Amygdala (tissue), 56 donors: ENCODE data around the gene PPFIBP2.
A peak's percentile ranks its signal among the peaks of the same experiment; 100 is the strongest.
"Not testable (repeated sequence)": the region's sequence is repeated elsewhere in the genome, so short reads cannot be mapped to it uniquely, and the experiment has no call there.

Experiments used
- DNase-seq, 56 donors: peaks; one replicate each; lab custom pipeline; 2025; lab: John Stamatoyannopoulos, UW

Gene PPFIBP2

DNA sequence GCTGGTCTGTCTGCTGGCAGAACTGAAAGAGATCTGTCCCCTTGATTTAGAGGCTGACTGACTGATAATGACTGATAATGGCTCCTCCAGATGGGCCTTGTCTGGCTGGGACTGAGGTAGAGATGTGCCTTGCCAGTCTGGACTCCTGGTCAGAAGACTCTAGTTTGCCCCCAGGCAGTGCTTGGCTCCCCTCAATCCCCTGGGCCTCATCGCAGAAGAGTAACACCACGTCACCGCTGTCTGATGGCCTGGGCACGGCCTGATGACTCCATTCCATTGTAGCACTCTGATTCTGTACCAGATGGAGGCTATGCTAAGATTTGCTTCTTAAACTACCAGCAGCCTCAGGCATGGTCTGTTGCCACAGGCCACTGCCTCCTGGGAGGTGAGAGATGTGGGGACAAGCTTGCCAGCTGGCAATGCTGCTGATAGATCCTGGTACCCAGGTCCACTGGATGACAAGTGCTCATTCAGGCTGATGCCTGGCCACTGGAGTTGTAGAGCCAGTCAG lies 140.5 kb downstream of the PPFIBP2 start:
- DNase-seq = no peak

DNA sequence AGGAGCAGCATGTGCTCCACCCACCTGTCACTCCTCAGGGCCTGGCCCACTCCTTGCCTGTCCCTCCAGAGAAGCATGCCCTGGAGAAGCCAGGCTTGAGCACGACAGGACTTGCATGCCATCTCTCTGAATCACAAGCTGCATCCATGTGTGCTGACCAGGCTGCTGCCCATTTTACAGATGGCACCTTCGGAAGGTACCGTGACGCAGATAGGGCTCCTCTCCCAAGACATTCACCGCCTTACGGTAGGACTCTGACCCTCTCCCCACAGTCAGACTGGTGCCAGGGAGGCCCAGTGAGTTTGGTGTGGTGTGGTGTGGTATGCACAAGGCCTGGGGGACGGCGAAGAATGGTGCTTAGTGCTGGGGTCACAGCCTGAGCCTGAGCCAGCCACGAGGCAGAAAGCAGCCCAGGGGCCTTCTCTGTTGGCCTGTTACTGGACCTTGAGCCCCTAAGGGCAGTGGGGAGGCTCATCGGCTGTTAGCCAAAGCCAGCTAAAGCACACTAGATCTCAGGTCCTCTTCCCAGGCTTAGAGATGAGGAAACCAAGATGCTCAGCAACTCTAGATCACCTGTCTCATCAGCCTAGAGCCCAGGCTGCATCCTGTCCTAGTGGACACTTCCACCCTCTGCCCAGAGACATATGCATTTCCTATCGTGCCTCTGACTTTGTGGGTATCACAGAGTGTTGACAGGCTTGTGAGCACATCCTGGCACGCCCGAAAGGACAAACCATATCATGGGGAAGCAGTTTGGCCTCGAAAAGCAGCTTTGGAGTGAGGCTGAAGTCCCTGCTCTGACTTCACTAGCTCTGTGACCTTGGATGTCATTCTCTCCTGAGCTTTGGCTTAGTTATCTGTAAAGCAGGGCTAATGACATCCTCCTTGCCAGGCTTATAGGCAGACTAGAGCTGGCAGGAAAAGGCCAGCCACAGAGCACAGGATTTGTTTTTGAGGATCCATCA lies 141.7 kb downstream of the PPFIBP2 start:
- DNase-seq = no peak

DNA sequence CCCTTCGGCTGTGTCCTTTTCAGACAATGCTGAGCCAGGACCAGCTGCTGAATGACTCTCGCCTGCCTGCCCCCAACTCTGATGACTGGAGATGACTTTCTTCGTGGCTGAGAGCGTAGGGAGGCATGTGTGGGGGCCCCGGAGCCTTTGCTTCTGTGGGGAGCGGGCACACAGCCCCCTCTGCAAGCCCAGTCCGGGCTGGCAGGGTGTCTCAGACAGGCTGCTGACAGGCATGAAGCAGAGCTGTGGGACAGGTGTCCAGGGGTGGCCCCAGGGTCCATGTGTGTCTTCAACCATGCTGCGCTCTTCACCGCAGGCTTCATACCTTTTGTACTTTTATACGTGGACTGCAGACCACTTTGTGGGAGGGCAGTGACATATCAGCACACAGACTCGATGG lies 142.9 kb downstream of the PPFIBP2 start:
- no peak for DNase-seq

DNA sequence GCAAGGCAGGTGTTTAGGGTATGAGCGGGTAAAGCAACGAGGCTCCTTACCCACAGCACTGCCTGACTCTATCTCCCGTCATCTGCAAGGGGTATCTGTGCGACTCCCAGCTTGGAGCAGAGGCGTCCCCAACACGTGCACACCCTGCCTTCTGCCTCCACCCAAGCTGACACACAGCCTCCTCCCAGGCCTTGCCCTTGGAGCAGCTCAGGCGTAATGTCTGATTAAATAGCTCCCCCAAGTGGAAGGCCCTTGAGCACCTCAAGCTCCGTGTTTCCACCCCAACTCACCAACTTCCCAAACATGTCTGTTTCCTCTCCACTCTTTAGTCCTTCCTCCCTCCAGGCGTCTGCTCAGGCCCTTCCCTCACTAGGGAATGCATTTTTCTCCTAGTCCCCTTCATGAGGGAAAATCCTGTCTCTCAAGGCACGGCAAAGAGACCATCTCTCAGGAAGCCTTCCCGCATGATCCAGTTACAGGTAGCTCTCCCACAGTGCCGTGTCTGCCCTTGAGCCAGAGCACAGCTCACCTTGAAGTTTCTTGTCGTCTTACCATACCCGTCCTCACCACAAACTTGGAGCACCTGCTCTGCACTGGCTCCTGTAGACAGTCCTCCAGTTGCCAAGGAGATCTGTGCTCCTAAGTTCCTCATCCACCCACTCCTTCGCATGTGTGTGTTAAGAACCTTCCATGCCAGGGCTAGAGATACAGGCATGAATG lies 143.7 kb downstream of the PPFIBP2 start:
- peak in 42 of 56 donors; percentile 28 to 81 (median 60) for DNase-seq

DNA sequence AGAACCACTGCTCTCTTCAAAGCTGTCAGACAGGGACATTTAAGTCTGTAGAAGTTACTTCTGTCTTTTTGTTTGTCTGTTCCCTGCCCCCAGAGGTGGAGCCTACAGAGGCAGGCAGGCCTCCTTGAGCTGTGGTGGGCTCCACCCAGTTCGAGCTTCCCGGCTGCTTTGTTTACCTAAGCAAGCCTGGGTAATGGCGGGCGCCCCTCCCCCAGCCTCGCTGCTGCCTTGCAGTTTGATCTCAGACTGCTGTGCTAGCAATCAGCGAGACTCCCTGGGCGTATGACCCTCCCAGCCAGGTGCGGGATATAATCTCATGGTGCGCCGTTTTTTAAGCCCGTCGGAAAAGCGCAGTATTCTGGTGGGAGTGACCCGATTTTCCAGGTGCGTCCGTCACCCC lies 149.7 kb downstream of the PPFIBP2 start:
- not testable (repeated sequence) for DNase-seq

DNA sequence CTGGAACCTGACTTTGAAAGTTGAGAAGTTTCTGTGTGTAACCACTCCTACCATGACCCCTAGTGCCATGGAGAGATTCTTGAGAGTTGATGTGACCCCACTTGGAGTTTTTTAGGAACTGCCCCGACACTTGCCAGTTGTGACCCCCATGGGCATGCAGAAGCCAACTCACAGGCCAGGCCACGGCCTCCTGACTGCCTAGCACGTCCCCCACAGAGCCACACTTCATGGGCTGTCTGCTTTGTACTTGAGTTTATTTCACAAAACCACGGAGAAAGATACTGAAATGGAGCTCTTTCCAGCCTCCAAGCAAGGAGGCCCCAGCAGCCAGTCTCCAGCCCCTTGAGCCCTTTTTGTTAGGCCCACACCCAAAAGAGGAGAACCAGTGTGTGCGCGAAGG lies 151.1 kb downstream of the PPFIBP2 start:
- no peak for DNase-seq

DNA sequence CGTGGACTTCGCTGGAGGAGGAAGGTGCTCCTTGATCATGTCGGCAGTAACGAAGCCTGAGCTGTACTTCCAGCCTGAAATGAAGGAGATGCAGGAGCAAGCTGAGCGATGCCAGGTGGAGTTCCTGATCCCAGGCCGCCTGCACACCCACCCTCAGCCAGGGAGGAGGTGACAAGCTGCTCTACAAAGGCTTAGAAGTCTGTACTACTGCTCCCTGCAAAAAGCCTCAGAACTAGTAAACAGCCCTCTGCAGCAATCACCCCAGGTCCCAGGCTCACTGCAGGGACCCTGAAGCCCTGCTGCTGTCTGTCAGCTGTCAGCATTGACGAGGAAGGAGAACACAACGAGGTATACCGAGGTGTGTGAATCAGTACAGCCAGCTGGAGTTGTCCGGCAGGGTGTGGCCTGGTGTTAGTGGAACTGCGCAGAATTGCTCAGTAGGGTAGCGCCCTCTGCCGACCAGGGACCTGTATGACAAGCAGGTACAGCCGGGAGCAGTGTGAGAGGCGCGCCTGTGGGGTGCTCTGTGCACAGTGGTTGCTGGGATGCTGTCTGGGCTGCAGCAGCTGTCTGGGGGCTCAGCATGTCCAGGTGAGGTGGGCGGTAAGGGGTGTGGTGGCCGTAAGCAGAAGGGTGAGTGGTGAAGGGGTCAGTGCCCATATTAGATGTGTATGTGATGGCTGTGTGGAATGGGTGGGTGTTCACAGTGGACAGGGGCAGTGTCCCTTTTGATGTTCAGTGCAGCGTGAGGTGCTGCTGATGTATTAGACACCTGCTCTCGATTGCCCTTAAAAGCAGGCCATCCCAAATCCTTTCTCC lies 151.9 kb downstream of the PPFIBP2 start:
- DNase-seq = peak in 24 of 56 donors; percentile 17 to 63 (median 40)

DNA sequence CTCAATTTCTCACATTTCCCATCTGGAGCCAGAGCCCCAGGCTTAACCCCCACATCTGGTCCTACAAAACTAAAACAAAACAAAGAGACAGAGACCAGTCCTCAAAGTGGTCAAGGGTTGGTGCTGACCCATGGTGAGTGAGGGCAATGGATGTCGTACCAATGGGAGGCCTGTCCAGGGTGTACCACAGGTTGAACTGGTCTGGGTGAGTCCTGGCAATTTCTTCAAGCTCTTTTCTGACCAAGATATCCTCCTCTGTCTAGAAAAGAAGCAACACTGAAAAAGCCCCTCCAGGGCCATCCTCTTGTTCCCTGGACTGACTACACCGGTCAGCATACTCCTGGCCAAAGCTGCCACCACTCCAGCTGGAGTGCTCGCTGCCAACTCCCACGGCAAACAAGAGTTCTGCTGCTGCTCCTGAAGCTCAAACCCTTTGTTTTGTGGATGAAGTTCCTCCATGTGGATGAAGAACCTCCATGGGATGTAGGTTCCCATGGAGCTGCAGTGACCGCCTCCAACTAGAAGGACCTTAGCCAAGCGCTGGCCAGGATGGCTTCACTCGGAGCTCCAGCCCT lies 152.6 kb downstream of the PPFIBP2 start:
- DNase-seq = no peak

DNA sequence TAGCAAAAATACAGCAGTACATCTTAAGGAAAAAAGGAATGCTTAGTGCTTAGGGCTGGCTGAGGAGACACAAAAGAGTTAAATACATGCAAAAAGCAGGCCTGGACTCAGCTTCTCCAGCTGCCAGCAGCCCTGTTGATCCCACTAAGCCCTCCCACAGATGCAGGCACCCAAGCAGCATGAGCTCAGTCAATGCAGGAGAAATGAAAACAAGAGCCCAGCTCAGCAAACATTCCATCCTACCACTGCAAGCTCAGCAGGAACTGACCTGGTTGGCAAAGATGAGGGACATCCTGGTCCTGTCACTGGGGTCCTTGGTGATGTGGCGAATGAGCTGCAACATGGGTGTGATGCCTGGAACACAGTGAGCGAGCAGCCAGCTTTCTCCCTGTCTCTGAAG lies 153.7 kb downstream of the PPFIBP2 start:
- peak in 6 of 56 donors; percentile 21 to 62 (median 46) for DNase-seq

DNA sequence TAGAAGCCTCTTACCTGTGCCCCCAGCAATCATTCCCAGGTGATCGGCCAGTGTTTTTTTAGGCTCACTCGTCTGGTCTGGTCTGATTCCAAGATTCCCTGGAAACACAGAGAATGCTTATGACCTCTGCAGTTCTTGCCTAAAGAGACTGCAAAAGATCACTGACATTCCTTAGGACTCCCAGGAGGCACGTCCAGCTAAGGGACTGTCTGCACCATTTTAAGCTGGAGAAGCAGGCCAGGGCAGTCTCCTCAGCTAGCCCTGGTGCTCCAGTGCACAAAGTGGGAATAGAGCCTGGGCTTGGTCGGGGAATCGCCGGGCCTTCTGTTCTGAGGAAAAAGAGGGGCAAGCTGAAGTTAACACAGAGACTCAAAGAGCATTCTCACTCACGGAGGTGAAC lies 154.7 kb downstream of the PPFIBP2 start:
- peak in 2 of 56 donors; percentile 23 to 58 for DNase-seq

DNA sequence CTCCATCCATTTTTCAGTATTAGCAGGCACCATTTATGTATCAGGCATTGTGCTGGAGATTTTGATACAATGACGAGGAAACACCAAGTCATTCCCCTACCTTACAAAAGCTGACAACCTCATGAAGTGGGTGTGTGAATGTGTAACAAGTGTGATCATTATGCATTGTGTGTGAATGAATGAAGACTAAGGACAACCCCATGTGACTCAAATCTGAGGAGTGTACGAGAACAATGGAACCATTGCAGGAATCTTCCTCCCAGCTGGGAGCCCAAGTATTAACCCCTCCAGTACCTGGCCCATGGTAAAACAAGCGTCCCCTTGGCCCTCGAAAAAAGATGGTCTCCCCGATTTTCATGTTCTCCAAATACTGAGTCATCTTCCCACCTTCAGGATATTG lies 155.1 kb downstream of the PPFIBP2 start:
- DNase-seq = peak in 13 of 56 donors; percentile 27 to 64 (median 43)

DNA sequence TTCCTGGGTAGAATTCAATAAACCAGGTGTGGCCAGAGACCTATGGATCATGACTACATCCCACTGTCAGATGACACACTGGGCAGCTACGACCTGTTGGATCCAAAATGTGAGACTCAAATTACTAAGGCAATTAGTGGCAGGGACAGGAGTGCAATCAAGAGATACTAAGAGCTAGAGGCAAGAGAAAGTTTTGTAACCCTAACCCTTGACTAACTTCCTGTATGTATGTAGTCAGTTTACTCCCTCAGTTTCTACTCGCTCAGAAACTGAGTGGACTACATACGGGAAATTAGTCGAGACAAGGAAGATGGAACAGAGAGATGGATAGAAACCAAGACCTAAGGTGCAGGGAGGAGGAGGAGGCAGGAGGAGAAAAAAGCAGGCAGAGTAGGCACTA lies 156.8 kb downstream of the PPFIBP2 start:
- no peak for DNase-seq

DNA sequence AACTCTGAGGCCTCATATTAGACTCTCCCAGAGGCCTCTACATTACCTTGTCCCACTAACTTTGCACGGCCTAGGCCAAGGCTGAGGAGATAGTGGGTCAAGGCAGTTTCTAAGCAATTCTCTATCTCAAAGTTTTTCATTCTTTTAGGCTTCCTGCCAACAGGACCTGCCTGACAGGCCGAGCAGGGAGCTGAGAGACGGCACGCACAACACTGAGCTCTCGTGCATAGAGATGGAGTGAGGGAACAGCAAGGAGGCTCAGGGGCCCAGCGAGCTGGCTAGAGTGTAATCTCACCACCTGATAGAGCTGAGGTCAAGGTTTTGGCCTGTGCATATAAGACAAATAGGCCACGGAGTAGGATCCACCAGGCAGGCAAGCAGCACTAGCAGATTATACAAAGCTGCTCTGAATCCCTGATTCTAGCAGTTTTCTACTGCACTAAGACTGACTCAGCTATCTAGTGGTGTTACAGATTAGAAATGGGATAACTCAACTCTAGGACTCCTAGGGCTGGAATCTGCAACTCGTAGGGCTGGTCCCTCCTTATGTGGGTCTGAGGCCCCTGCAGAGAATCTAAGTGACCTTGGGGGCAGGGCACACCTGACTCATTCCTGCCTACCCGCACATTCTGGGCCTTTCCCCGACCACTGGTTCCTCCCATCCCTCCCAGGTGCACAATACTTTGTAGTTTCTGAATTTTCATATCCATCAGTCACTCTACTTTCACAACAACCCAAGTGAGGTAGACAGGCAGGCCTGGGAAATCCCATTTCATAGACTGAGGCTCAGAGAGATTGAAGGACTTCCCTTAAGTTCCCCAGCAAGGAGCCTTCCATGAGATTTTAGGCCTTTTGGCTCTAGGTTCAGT lies 157.8 kb downstream of the PPFIBP2 start:
- no peak for DNase-seq

DNA sequence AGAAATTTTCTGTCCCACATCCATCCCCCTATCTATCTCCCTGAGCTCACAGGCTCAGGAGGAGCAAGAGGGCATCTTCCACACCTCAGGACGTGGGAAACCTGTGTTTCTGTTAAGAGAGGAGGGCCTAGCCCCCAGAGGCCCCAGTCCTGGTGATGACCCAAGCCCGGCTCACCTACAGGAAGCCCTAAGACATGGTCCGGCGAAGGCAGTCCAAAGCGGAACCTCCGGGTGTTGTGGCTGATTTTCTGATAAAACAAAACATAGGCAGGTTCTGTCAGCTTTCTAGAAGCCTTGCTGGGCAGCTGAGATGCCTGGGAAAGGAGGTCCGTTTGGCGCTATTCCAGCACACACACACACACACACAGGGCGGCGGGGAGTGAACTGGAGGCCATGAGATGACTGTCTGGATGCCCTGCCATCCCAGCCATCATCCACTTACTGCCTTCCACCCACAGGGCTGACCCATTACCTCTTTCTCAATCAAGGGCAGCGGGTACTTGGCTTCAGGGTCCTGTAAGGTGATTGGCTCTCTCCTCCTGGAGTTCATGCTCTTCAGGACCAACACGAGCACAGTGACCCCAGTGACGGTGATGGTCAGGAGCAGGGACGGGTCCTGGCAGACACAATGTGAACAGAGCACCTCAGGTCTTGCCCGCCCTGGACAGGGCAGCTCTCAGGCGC lies 158.6 kb downstream of the PPFIBP2 start:
- DNase-seq = peak in 1 of 56 donors; percentile 54

DNA sequence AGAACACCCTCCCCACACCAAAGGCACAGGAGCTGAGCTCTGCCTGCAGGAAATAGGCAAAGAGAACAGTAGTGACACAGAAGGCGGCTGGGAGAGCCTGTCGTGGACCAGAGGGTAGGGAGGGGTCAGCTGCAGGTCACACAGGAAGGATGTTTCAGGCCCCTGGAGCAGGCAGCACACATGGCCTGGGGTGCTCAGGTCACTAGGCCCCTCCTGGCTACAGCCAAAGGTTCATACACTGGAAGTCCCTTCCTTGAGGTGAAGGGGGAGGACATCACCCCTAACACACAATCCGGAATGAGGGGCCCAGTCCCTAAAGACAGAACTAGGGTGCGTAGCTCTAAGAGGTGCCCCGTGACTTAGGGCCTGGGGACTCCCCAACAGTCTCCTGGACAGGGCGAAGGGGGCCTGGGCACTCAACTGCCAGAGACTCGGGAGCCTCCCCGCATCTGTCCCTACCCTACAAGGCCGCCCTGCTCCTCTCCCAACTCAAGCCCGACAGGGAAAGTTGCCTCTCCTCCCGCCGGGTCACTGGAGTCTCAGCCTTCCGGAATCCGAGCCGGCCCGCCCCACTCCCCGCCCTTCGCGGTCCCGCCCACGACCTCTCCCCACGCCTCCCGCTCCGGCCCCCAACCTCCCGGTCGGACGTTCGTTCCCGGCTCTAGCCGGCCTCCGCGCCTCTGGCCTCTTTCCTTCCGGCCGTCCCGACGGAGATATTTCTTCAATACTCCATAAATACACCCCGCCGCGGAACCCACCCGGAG lies 159.3 kb downstream of the PPFIBP2 start, which contains the start of gene CYB5R2:
TSS of gene CYB5R2 (minus strand) at position 541 of the 764 bp plus-strand sequence. CDS start 675 bp downstream, outside the sequence.
- DNase-seq = peak in 34 of 56 donors; percentile 29 to 76 (median 48)

DNA sequence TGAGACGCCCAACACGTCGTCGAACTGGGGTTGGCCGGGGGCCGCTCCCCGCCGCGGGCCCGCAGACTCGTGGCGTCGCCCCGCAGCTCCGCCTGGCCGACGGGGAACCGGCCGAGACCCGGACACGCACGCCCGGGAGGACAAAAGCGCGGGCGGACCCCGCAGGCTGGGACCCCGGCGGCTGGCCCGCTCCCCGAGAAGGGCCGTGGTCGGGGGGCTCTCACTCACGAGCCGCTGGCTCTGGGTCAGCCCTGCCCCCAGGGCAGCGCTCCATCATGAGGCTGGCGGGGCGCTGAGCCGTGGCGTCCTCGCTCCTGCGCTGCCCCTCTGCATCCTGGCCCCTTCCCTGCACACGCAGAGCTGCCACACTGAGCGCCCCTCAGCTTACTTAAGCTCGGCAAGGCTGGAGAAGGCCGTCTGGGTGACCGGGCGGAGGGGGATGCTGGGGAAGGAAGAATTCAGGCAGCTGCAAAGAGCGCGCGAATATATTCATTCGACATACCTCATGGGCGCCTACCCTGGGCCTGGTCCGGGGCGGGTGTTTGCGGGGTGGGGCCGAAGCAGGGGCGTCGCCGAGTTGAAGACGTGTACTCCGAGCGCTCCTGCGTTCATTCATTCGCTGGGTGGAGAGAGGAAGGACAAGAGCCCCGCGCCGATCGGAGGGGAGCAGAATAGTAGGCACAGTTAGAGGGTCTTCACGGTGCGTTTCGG lies 160.1 kb downstream of the PPFIBP2 start:
- peak in 2 of 56 donors; percentile 34 to 53 for DNase-seq

DNA sequence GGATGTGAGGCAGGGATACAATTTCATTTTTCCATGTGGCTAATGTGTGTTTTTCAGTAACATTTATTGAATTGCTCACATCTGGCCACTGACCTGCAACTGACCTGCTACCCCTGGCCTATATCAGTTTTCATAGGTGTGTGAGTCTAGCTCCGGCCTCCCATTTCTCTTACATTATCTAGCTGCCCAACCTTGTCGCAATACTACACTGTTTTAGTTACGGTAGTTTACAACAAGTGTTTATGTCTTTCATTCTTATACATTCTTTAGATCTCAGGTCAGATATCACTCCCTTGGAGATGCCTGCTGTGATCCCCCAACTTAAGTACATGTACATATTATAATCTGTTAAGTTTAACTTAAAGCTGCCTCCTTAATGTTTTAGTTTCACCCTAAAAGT lies 161.8 kb downstream of the PPFIBP2 start:
- no peak for DNase-seq
